DMS153 treated with DMSO at 0.1 percent for 48 hours (cell line): ENCODE results near the gene USP21.

Experiments
- DNase-seq: peaks from one replicate; lab custom pipeline; 2025; ENCODE audit not compliant: unreplicated experiment; lab: John Stamatoyannopoulos, UW

The USP21 gene

GRCh38 chr1:161209790-161210409 is 50.6 kb downstream of the USP21 start:
- DNase-seq = peak; percentile 85

GRCh38 chr1:161214369-161214768 is 55.1 kb downstream of the USP21 start:
- DNase-seq = no peak

GRCh38 chr1:161215076-161215475 is 55.8 kb downstream of the USP21 start, which contains the start of gene FCER1G:
FCER1G (plus strand) TSS chr1:161215295; CDS start chr1:161215322, 27 bp downstream.
- no peak for DNase-seq
